Stimulated activated CD4-positive, alpha-beta T cell treated with anti-CD3 and anti-CD28 coated beads, Interleukin-15, amount 100 ng/mL, for 48 hours (primary cell): Measurements from ENCODE around the gene SH3BGRL2.

Experiments used
- DNase-seq, 2 donors: peaks; one replicate each; pipeline ENCODE4 v3.0.0-alpha.2; 2020; ENCODE audit warnings: low read depth in 2 of 2

SH3BGRL2 gene

DNA sequence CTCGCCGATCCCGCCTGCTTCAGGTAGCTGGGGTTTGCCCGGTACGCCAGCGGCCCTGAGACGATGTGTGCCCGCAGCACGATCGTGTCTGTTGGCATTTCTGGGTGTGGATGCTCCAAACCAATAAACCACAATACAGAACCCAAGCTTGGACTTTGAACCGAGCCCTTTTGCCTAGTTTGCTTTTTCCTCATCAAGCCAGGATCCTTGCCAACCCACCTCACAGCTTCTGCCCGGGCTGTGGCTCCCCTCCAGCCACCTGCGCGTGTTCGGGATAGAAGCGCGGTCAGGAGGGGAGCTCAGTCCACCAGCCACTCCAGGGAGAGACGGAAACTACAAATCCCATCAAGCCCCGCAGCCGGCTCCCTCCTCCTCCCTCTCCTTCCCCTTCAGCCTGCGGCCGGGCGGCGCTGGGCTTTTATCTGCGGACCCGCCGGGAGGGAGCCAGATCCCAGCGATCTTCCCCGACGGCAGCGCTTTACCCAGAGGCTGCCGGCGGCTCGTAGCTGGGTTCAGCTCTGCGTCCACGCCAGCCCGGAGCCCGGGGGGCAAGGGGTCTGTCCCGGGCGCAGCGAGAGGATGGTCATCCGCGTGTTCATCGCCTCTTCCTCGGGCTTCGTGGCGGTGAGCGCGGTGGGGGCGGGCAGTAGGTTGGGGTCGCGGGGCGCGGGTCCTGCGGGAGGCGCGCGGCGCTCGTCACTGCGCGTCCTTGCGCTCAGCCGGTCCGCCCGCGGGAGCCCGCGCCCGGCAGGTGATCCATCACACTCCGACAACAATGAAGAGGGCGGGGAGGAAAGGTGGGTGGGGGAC lies at the start of gene SH3BGRL2:
Gene SH3BGRL2 (plus strand): TSS at position 447 of the 810 bp plus-strand sequence. CDS start 133 bp downstream, at position 580.
- DNase-seq, result peak; percentile 4 to 14

DNA sequence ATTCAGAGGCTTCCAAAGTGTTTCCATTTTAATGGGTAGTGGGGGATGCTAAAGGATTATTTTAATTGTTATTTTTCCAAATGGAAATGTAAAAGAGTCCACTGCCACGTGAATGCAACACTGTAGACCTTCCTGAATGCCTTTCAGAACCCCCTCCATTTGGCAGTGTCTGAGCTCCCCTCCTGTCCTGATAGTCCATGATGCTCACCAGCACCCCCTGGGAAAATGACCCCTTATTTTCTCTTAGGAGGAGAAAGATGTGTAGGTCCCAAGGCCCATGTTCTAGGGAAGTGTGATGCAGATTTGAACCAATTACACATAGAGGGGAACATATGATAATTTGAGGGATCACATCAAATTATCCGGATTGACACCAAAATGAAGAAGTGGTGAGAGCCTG lies 46.8 kb upstream of the SH3BGRL2 start:
- DNase-seq, result no peak

DNA sequence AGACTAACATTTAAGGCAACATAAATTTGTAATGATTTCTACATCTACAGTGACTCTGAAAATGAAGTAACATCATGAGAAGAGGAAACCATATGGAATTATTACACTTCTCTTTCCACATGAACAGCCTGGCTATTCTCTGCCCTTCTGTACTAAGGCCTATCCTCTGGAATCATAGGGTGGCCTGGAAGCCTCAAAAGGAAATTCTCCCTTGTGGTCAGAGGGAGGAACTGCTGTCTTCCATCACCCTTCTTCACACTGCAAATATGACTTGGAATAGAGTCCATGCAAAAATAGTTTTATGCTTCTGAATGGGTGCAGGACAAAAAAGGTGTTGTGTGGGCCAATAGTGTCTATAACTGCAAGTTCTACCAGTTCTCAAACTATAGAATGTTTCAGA lies 44.6 kb upstream of the SH3BGRL2 start:
- no peak for DNase-seq

DNA sequence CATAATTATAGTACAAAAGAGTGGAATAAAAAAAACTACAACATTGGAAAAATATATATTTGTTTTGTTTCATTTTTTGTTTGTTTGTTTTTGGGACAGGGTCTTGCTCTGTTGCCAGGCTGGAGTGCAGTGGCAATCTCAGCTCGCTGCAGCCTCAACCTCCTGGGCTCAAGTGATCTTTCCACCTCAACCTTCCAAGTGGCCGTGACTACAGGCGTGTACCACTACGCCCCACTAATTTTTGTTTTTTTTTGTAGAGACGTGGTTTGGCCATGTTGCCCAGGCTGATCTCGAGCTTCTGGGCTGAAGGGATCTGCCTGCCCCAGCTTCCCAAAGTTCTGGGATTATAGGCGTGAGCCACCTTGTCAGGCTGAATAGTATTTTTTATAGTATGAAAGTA lies 41.4 kb upstream of the SH3BGRL2 start:
- no peak for DNase-seq

DNA sequence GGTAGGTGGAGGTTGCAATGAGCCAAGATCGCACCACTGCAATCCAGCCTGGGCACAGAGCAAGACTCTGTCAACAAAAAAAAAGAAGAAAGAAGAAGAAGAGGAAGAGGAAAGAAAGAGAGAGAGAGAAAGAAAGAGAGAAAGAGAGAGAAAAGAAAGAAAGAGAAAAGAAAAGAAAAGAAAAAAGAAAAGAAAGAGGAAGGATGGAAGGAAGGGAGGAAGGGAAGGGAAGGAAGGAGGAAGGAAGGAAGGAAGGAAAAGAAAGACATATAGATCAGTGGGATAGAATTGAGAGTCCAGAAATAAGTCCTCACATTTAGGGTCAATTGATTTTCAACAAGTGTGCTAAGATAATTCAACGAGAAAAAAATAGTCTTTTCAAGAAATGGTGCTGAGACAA lies 34.0 kb upstream of the SH3BGRL2 start:
- no peak for DNase-seq

DNA sequence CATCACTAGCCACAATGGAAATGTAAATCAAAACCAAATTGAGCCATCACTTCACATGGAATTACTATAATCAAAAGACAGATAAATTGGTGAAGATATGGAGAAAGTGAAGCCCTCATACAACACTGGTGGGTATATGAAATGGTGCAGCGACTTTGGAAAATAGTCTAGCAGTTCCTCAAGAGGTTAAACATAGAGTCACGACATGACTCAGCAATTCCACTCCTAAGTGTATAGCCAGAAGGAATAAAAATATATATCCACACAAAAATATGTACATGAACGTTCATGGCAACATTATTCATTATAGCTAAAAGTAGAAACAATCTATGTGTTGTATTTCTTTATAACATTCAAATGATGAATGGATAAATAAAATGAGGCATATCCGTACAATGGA lies 33.1 kb upstream of the SH3BGRL2 start:
- DNase-seq, result no peak

DNA sequence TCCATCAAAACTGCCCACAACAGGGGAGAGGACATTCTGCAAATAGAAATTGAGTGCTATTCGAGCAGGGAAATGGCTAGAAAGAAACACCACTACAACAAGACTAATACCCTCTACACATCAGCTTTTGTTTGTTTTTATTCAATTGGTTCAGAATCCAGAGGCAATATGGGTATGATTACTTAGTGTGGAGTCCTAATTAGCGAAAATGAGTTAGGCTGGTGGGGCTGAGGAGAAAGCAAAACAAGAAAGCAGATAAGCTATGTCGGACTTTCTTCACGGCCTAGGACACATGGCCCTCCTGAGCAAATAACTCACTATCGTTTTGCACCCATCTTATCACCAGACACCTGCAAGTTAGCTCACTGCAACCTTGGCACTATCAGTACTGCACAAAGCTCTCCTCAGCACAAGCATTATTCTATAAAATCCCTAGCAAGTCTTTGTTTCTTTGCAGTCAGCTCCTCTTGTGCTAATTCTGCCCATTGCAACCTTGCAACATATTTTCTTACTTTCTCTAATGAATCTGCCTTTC lies 31.3 kb upstream of the SH3BGRL2 start:
- DNase-seq, result no peak

DNA sequence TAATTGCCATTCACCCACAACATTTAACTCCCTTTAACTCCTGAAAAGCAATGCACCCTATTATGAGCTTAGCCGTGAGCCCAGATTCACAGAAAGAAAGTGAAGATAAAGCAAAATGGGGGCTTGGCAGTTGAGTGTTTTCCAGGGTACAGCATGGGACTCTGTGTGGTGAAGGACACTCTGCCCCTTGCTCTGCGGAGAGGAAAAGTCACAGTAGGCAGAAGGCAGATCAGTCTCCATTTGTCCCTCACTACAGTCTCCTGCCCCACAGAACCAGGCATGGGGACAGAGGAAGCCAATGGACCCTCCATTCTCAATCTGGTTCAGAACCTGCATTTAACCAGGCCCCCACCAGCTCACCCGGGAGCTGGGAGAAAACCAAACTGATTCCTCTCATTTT lies 30.8 kb upstream of the SH3BGRL2 start:
- no peak for DNase-seq

DNA sequence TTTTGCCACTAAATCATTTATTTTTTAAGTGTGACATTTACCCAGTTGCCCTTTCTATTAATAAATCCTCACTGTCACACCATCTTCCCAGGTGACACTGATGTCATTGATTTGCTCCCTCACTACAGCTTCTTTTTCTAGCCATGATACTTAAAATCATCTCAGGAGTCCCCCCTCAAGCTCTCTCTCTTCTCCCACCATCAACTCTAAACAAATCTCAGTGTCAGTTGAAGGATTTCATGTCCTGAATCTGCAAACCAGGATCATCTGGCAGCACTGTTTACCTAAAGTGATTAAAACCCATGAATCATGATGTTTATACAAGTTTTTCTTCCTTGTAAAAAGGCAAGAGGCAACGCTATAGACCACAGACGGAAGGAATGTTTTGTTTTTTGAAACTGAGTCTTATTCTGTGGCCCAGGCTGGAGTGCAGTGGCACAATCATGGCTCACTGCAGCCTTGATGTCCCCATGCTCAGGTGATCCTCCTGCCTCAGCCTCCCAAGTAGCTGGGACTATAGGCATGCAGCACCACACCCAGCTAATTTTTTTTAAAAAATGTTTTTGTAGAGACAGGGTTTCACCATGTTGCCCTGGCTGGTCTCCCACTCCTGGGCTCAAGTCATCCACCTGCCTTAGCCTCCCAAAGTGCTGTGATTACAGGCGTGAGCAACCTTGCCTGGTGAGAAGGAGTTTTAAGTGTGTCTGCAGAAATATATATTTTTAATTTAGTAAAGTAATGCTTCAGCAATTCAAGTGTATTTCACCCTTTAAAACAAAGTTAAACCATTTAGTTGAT lies 30.1 kb upstream of the SH3BGRL2 start:
- DNase-seq, result no peak

DNA sequence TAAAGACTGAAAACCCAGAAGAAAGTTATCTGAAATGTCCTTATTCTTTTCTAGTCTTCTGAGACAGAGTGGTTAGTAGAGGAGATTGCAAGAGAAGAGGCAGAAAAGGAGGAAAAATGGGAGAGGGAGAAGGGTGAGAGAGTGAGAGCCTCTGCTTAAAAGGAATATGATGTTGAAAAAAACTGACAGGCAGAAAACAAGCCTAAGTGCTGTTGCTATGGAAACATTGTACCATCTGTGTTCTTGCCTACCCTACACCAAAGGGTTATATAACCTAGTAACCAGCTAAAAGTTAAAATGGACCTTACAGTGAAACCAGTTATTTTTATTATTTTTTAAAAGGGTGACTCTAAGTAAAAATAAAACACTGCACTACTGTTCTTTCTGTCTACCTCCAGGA lies 28.3 kb upstream of the SH3BGRL2 start:
- no peak for DNase-seq

DNA sequence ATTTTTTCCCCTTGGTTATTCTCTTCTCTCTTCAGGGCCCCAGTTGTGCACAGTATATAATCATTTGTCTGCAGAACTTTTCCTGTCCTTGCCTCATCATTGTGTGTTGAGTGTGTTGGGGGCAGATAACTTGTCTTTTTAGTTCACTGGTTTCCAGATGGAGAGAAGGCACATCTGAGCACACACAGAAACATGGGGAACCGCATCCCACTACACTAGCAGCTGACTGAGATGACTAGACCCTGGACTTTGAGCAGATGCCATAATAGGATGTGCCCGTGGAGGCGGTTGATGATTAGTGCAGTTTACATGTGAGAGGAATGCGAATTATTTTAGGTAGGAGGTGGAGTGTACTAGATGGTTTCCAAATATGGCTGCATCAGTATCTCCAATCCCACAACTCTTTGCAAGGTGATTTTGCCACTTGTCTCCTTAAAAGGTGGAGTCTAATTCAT lies 26.5 kb upstream of the SH3BGRL2 start:
- DNase-seq, result no peak

DNA sequence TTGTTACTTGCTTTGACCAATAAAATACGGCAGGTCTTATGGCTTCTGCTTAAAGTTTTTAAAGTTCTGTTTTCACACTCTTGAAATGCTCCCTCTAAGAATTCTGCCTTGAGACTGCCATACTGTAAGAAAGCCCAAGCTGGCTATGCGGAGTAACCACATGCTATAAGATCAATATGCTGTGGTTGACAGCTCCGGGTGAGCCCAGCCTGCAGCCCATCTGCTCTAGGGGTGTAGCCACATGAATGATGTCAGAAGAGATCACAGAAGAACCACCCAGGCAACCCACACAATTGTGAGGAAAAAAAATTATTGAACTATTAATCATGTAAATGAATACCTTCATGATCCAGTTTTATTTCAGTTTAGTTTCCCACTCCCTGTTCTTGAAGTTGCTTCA lies 26.1 kb upstream of the SH3BGRL2 start:
- no peak for DNase-seq

DNA sequence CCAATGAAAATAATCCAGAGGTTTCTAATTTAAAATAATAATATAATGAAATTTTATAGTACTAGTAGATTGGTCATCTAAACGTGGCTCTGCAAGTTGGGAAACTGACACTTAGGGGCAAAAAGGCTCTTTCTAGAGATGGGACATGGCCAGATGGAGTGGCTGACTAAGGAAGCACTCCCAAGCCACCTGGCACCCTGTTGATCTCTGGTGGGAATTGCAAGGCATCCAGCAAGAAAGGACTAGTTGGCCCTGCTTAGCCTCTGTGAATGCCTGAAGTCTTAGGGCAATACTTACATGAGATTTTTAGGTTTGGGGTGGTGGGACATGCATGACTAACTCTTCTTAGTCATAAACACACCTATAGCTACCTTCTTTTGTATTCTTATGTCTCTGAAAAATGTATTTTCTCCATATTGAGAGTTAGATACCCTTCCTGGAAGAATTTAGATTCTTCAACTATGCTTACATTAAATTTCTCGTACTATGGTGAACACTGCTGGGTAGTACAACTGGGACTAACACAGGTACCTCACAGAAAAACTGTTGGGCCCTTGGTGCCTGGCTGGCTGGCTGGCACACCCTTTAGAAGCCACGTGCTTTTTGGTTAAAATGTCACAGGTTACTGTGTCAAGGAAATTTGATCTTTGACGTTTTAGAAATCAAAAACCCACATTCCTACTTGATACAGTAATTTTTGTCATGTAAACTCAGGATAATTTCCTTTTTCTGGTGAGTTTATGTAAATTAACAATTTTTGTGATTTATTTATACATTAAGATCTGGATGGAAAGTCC lies 25.0 kb upstream of the SH3BGRL2 start:
- no peak for DNase-seq

DNA sequence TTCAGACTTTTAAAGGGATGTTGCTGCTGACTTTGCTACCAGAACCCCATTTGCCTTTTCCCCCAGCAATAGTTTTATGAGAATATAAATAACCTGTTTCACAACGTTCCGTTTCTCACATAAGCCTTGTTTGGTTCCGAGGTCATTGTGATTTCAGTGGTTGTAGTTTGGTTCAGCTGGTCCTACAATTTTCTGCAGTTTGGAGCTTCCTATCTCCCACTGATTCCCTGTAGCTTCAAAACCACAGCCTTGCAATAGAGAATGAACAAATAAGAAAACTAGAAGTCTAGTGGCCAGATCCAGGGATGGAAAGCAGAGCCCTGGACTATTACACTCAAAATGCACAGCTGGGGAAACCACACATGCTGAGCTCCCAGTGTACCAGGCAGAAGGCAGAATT lies 24.1 kb upstream of the SH3BGRL2 start:
- no peak for DNase-seq

DNA sequence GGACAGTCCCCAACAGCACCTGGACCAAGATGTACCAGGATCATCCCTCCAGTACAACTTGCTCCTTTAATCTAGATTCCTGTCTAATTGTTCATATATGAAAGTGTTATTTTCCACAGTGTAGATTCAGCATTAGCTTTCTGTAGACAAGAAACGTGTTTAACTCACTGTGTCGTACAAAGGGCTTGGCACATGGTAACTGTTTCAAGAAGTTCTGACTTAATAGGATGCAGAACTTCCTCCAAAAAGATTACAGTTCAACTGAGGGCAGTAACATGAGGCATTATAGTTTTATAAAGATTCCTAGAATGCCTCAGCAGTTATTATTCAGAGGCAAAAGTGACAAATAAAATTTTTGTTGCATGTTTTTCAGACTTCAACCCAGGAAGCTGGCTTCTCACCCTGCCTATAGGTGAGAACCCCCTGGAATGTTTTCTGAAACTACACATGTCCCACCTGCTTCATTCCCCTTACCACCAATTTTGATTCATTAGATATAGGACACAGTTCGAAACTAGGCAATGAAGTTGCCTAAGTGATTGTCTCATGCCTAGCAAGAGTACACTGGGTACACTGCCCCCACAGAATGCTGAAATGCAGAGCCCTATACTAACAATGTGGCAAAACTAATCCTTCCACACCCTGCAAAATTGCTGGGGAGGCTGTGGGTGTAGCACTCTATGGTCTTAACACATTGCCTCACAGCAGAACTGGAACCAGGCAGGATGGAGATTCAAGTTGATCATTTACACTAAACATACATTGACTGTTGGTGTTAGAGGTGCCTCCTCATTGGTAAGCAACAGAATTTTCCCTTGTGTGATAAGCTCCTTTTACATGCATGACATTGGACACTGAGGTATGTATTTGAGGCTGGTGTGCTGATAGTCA lies 22.6 kb upstream of the SH3BGRL2 start:
- DNase-seq, result no peak

DNA sequence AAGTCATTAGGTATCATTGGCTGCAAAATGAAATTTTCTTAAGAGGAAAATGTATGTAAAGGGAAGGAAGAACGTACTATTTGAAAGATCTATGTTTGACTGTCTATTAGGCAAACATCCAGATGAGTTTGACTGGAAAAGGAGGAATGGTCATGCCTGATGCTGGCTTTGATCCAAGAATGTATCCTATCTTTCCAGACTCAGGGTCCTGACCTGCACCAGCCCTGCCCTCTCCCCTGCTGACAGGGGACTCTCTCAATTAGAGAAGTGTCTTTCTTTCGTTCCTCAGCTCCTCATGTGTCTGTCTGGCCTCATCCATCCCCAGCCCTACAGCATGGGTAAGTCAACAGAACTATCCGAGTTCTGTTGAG lies 21.9 kb upstream of the SH3BGRL2 start:
- no peak for DNase-seq

DNA sequence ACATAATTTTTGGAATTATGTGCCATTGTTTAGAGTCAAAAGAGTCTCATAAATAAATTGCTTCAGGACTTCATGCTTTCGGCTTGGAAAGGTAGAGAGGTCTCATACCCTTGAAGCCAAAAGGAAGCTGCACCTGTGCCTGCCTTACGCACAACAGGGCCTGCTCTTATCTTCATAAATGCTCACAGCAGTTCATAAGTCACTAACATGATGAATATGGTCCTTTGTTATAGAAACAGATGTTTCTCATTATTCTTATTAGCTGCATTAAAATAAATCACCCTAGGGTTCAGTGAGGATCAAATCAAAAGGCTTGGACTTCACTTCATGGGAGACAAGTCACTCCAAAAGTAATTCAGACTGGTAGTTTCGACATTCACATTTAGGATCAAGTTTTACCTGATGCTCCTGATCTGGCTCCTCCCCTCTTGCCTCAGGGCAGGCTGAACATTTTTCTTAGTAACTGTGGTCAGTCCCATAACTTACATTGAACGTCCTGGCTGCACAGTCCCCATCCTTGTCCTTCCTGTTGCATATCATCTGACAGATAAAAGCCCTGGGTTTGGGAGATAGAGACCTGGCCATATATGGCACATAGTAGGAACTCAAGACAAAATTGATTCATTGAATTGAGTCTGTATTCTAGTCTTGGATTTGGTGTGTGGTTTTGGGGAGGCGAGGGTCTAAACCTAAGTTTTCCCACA lies 20.7 kb upstream of the SH3BGRL2 start:
- no peak for DNase-seq

DNA sequence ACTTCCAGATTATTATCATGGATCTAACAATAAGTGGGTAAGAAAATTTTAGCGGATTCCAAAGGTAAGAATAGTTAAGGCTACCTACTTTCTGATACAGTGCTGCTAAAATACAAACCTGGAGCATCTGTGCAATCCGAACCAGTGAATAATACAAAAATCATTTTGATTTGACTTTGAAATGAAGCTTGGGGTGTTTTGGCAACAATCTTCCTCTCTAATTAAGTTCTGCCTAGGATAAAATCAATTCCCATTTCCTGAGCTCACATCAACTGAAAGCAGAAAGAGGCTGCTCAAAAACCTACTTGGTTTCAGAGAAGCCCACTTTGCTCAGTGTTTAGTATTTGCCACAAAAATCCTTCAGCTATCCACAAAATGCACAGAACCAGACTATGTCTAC lies 18.7 kb upstream of the SH3BGRL2 start:
- DNase-seq, result no peak

DNA sequence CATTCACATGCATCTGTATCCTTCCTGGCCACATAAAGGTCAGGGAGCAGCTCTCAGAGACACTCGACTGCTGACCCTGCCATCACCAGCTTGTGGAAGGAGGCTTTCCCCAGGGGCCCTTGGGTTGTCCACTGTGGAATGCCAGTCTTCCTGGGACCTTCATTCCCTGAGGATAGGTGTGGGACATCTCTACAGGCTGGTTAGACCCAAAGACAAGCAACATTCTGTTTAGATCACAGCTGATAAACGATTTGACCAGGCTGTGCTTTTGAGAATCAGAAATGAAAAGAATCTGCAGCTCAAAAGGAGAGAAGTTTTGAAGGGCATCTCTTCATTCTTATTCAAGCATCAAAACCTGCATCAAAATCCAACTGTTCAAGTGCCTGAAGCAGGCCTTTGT lies 18.2 kb upstream of the SH3BGRL2 start:
- no peak for DNase-seq

DNA sequence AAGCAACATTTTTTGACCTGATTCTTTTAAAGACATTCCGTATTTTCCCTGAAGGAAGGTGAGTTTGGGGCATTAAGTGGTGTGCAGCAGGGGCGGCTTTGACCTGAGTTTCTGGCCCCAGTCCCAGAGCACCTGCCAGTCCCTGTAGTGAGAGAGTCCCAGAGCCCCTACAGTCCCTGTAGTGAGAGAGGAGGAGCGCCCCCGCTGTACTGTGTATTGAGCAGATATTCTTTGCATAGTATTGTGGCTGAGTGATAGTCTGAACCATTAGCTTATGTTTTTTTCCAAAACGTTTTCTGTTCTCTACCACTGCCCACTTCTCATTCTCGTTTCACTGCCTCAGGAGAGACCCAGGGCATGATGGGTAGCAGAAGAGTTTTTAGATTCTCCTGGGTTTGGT lies 17.2 kb upstream of the SH3BGRL2 start:
- DNase-seq, result no peak
